Measurements from ENCODE around the gene PLK3. TPM values are rescaled to one million over a fixed set of nuclear protein-coding genes. Genes with fewer than 3 reads are reported as not detected.
"Not testable (repeated sequence)": the region's sequence is repeated elsewhere in the genome, so short reads cannot be mapped to it uniquely, and the experiment has no call there.

The PLK3 gene
- total RNA-seq, 1 donor from 2014 or later: 17.2 TPM

DNA sequence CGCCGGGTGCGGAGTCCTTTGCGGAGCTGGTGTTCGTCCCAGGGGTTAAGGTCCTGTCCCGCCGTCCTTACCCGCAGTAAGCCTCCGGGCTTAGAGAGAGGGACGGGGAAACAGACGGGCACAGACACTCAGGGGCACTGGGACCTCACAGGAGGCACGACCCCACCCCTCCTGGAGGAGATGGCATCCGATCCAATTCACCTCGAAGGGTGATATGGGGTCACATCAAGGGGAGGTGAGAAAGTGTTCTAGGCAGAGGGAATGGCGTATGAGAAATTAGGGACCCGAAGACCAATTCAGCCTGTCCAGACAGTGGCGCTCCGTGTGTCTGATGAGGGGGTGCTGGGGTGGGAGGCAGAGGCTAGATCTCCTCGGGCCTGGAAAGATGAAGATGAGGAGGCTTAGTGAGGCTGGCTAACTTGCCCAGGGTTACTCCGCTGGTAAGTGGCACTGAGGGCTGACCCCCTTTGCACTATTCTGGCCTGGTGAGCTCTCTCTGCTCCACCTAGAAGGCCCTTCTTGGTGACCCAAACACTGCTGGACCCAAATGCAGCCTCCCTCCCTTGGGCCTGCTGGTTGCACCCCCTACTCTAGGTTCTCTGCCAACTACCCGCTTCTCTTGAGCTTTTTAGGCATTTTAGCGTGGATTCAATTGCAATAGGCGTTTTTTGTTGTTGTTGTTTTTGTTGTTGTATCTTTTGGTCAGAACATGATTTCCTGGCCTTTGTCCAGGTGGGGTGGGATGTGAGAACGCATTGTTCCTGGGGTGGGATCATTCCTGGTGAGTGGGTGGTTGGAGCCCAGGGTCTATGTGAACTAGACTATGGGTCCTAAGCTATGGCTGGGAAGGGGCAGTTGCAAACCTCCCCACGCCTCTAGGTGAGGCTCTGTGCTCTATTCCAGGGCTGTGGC lies 20.4 kb downstream of the PLK3 start:
- Mint-ChIP-seq H3K27me3 (ENCODE audit: unreplicated experiment) (peaks cover 10% of the 10 kb centered on the region), H3K9me3 (ENCODE audit: unreplicated experiment) (no peaks in the 10 kb centered on the region), H3K27ac (ENCODE audit: unreplicated experiment) (peak overlapping the region; percentile 99), H3K4me3 (ENCODE audit: unreplicated experiment) (peak overlapping the region; percentile 87), H3K36me3 (ENCODE audit: low read depth, unreplicated experiment) (peaks cover 1% of the 10 kb centered on the region), H3K4me1 (ENCODE audit: unreplicated experiment) (peaks cover 14% of the 10 kb centered on the region)
- TF ChIP-seq, protein P1, sequence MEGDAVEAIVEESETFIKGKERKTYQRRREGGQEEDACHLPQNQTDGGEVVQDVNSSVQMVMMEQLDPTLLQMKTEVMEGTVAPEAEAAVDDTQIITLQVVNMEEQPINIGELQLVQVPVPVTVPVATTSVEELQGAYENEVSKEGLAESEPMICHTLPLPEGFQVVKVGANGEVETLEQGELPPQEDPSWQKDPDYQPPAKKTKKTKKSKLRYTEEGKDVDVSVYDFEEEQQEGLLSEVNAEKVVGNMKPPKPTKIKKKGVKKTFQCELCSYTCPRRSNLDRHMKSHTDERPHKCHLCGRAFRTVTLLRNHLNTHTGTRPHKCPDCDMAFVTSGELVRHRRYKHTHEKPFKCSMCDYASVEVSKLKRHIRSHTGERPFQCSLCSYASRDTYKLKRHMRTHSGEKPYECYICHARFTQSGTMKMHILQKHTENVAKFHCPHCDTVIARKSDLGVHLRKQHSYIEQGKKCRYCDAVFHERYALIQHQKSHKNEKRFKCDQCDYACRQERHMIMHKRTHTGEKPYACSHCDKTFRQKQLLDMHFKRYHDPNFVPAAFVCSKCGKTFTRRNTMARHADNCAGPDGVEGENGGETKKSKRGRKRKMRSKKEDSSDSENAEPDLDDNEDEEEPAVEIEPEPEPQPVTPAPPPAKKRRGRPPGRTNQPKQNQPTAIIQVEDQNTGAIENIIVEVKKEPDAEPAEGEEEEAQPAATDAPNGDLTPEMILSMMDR (IDR thresholded peaks at IDR 0.05; ENCODE audit: unreplicated experiment): no peak
- DNase-seq (ENCODE audit: low spot score): no peak

DNA sequence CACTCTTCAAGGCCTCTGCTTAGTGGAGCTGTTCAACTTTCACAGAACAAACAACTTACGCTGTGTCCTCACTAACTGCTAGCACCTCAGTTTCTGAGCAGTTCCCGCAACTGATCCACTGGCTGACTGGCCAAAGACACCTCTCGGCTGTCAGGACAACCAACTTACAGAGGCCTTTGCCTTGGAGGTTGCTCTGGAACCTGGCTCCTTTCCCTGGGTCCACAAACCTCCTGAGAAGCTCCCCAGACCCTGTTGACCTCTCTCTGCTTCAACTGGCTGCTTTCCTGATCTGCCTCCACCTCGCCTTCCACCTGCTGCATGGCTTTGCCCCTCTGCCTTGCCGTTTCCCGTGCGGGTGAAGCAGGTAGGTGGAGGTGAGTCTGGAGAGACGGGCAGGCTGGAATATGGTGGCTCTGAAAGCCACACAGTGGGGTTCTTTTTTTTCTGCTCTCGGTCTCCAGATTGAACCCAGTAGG lies 21.1 kb downstream of the PLK3 start:
- H3K4me3 Mint-ChIP-seq (ENCODE audit: unreplicated experiment): peak overlapping the region; percentile 73
- H3K4me1 Mint-ChIP-seq (ENCODE audit: unreplicated experiment): peaks cover 15% of the 10 kb centered on the region
- H3K36me3 Mint-ChIP-seq (ENCODE audit: low read depth, unreplicated experiment): no peaks in the 10 kb centered on the region
- TF ChIP-seq, protein P1 (IDR thresholded peaks at IDR 0.05; ENCODE audit: unreplicated experiment): no peak
- H3K27me3 Mint-ChIP-seq (ENCODE audit: unreplicated experiment): peaks cover 10% of the 10 kb centered on the region
- DNase-seq (ENCODE audit: low spot score): no peak
- peak overlapping the region; percentile 75 for H3K27ac Mint-ChIP-seq (ENCODE audit: unreplicated experiment)
- no peaks in the 10 kb centered on the region for H3K9me3 Mint-ChIP-seq (ENCODE audit: unreplicated experiment)

DNA sequence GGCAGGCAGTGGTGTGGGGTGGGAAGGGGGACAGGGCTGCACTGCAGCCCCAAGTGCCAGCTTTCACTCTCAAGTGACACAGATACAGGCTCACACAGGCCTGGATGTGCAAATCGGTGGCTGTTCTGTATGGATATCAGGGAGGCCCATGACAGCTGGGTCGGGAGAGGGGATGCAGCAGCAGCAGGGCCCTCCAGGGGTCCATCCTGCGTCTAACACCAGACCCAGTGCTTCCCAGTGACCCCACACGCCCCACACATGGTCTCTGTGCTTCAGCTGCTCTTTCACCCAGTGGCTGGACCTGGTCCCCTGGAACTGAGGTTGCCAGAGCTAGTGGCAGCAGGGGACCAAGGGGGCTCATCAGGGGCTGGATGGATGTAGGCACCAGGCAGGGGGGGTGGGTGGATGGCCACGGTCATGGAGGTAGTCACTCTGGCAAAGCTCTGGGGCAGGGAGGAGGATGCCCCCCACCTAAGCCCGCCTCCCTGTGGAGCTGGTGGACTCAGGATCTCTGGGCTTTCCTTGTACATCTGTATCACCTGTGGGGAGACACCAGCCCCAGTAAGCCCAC lies 22.0 kb downstream of the PLK3 start:
- Mint-ChIP-seq H3K36me3 (ENCODE audit: low read depth, unreplicated experiment) (no peaks in the 10 kb centered on the region), H3K27me3 (ENCODE audit: unreplicated experiment) (peaks cover 10% of the 10 kb centered on the region), H3K27ac (ENCODE audit: unreplicated experiment) (no peak overlapping the region), H3K4me1 (ENCODE audit: unreplicated experiment) (peaks cover 16% of the 10 kb centered on the region), H3K4me3 (ENCODE audit: unreplicated experiment) (no peak overlapping the region), H3K9me3 (ENCODE audit: unreplicated experiment) (no peaks in the 10 kb centered on the region)
- DNase-seq (ENCODE audit: low spot score): no peak
- TF ChIP-seq, protein P1 (IDR thresholded peaks at IDR 0.05; ENCODE audit: unreplicated experiment): no peak

DNA sequence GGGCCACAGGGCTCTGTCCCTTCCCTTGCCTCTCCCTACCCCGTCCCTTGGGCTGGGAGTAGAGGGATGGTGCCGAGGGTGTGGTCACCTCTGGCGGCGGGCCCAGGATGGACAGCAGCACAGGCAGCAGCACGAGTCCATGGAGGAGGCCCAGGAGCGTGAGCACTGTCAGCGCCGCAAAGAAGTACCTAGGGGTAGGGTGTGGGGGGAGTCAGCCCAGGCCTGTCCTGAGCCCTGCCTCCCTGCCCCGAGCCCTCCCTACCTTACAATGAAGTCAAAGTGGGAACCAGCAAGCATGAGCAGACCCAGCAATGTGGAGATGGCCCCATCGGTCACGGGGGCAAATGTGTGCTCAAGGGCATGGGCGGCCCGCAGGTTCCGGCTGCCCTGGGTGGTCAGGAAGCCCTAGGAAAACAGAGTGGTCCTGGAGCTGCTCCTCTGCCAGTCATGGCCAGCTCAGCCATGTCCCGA lies 22.8 kb downstream of the PLK3 start:
- H3K4me1 Mint-ChIP-seq (ENCODE audit: unreplicated experiment): peaks cover 15% of the 10 kb centered on the region
- H3K36me3 Mint-ChIP-seq (ENCODE audit: low read depth, unreplicated experiment): no peaks in the 10 kb centered on the region
- no peak overlapping the region for H3K4me3 Mint-ChIP-seq (ENCODE audit: unreplicated experiment)
- no peak overlapping the region for H3K27ac Mint-ChIP-seq (ENCODE audit: unreplicated experiment)
- H3K9me3 Mint-ChIP-seq (ENCODE audit: unreplicated experiment): no peaks in the 10 kb centered on the region
- peaks cover 10% of the 10 kb centered on the region for H3K27me3 Mint-ChIP-seq (ENCODE audit: unreplicated experiment)
- DNase-seq (ENCODE audit: low spot score): no peak
- TF ChIP-seq, protein P1 (IDR thresholded peaks at IDR 0.05; ENCODE audit: unreplicated experiment): no peak

DNA sequence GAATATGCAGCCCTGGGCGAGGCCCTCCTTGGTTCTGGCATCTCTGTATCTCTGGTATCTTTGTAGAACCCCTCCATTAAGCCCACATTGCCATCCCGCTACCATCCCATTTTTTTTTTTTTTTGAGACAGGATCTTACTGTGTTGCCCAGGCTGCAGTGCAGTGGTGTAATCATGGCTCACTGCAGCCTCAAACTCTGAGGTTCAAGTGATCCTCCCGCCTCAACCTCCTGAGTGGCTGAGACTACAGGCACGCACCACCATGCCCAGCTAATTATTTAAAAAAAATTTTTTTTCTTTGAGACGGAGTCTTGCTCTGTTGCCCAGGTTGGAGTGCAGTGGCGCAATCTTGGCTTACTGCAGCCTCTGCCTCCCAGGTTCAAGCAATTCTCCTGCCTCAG lies 24.2 kb downstream of the PLK3 start:
- H3K4me3 Mint-ChIP-seq (ENCODE audit: unreplicated experiment); H3K36me3 Mint-ChIP-seq (ENCODE audit: low read depth, unreplicated experiment); H3K27me3 Mint-ChIP-seq (ENCODE audit: unreplicated experiment); H3K27ac Mint-ChIP-seq (ENCODE audit: unreplicated experiment); DNase-seq (ENCODE audit: low spot score); H3K9me3 Mint-ChIP-seq (ENCODE audit: unreplicated experiment): not testable (repeated sequence)
- H3K4me1 Mint-ChIP-seq (ENCODE audit: unreplicated experiment): peaks cover 13% of the 10 kb centered on the region

All from endothelial cell (in vitro differentiated cells).